T-helper 1 cell treated with Interleukin-12 subunit alpha and Interleukin-12 subunit beta and Interleukin-4 antibody, amounts not matched to agents 30 μg/mL and 1 μg/mL, for 36 hours (primary cell): ENCODE data around the gene LAMB3.
A peak's percentile ranks its signal among the peaks of the same experiment; 100 is the strongest.

ENCODE experiments used
- H3K27ac Mint-ChIP-seq: one replicate; pipeline ENCODE4 v1.8.0; 2021; ENCODE audit warnings: mild to moderate bottlenecking, mixed read lengths
- H3K27me3 Mint-ChIP-seq: one replicate; pipeline ENCODE4 v1.8.0; 2021; ENCODE audit warnings: low read depth, mixed read lengths
- H3K36me3 Mint-ChIP-seq: one replicate; pipeline ENCODE4 v1.8.0; 2021; ENCODE audit warnings: low read depth, mixed read lengths
- H3K4me1 Mint-ChIP-seq: one replicate; pipeline ENCODE4 v1.8.0; 2021; ENCODE audit warnings: low read depth, mixed read lengths
- H3K4me3 Mint-ChIP-seq: one replicate; pipeline ENCODE4 v1.8.0; 2021; ENCODE audit warnings: mild to moderate bottlenecking, moderate library complexity, mixed read lengths
- H3K9me3 Mint-ChIP-seq: one replicate; pipeline ENCODE4 v1.8.0; 2021; ENCODE audit warnings: mixed read lengths

LAMB3 gene

DNA sequence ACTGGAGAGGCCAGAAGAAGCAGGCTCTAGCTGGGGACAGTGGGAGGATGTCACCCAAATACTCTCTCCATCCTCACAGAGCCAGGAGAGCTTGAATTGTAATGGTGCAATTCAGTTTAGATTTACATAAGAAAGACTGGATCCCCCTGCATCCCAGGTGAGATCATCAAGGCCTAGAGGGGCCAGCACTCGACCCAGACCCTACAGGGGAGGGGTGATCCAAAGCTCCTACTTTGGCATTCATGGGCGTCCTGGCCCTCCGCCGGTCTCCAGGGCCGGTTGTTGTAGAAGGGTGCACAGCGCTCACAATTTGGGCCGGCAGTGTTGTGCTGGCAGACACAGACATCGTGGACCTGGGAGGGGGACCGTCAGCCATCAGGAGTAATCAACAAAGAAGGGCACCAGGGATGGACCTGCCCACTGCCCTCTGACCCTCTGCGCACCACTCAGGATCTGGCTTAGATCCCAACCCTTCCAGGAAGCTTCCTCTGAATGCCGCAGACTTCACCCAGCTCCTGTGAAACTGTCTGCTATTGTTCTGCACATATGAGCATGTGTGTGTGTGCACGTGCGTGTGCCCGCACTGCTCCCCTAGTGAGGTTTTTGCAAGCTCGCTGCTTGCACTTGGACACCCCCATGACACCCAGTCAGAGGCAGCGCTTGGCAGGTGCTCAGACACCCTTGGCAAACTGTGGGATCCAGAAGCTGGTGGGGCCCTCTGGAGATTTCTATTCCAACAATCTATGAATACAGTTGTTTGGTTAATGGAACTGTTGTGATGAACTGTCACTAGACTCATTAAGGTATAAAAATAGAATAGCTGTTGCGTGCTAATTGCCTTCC, 21.6 kb downstream of the LAMB3 start:
- no peak overlapping the region for H3K27ac Mint-ChIP-seq
- H3K4me3 Mint-ChIP-seq = no peak overlapping the region
- H3K36me3 Mint-ChIP-seq = peaks cover 2% of the 10 kb centered on the region
- no peaks in the 10 kb centered on the region for H3K9me3 Mint-ChIP-seq
- peaks cover 12% of the 10 kb centered on the region for H3K4me1 Mint-ChIP-seq
- no peaks in the 10 kb centered on the region for H3K27me3 Mint-ChIP-seq

DNA sequence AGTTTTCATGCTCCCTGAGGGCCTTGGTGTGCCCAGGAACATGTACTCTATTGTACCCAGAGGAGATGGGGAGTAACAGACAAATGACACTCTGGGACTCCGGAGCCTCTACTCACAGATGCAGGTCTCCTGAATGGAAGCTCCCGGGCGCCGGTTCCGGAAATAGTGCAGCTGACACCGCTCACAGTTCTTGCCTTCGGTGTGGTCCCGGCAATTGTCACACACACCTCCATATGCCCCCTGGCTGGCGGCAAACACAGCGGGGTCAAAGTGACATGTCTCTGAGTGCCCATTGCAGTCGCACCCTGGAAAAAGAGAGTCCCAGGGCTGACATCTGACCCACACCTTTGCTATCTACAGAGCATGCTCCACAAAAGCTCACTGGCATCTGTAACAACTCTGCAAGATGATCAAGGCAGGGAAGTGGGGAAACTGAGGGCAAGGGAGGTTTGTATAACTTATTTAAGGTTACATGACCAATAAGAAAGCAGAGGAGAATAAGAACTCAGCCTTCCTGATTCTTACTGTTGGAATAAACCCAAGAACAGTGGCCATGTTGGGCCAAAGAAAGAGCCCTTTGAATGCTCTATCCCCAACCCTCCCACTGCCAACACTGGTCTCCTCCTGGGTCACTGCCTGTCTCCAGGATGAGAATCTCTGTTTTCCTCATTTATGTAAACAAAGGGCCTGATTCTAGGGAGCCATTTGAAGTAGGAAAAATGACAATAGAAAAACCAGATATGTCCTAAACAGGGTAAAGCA, 22.4 kb downstream of the LAMB3 start:
- H3K4me1 Mint-ChIP-seq = peaks cover 7% of the 10 kb centered on the region
- no peaks in the 10 kb centered on the region for H3K27me3 Mint-ChIP-seq
- no peaks in the 10 kb centered on the region for H3K9me3 Mint-ChIP-seq
- no peak overlapping the region for H3K4me3 Mint-ChIP-seq
- no peak overlapping the region for H3K27ac Mint-ChIP-seq
- peaks cover 2% of the 10 kb centered on the region for H3K36me3 Mint-ChIP-seq

DNA sequence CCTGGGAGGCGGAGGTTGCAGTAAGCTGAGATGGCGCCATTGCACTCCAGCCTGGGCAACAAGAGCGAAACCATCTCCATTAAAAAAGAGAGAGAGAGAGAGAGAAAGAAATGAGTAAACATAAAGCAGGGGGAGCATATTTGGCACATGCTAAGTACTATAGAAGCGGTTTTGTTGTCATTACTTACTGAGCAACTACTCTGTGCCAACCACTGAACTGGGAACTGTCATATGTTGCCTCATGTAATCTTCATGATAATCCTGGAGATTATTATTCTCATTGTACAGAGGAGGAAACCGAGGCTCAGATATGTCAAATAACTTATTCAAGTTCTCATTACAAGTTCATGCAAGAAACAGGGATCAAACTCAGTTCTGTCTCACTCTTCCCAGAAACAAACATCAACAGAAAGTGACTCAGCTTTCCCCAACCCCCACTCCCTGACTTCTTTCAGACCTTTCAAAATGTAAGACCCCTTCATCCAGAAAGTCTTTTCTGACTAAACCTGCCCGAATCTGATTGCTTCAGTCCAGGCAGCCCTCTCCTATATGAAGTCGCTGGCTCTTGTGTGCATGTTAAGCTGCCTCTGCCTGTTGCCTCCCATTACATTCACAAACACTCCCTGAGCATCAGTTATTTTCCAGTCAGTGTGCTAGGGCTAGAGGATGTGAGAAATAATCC, 23.5 kb downstream of the LAMB3 start:
- Mint-ChIP-seq H3K9me3 (no peaks in the 10 kb centered on the region), H3K27me3 (no peaks in the 10 kb centered on the region), H3K4me1 (peaks cover 7% of the 10 kb centered on the region), H3K4me3 (no peak overlapping the region), H3K36me3 (peaks cover 4% of the 10 kb centered on the region), H3K27ac (no peak overlapping the region)

DNA sequence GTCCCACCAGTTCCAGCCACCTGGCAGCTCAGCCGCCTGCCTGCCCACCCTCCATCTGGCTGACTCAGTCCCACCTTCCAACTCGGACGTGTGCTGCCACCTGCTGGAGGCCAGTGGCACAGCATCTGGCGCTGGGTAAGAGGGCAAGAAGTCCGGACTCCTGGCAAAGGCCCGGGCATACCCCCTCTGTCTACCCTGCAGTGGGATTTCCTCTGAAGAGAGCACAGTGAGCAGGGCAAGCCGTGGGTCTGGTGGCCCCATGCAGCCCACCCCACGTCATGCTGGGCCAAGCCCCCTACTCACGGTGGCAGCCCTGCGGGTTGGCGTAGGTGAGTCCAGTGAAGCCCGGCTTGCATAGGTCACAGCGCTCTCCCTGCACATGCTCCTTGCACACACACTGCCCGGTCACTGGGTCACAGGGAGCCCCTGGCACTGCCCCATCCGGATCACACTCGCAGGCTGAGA, 24.5 kb downstream of the LAMB3 start:
- peaks cover 5% of the 10 kb centered on the region for H3K4me1 Mint-ChIP-seq
- peaks cover 2% of the 10 kb centered on the region for H3K36me3 Mint-ChIP-seq
- no peak overlapping the region for H3K4me3 Mint-ChIP-seq
- no peaks in the 10 kb centered on the region for H3K9me3 Mint-ChIP-seq
- no peak overlapping the region for H3K27ac Mint-ChIP-seq
- no peaks in the 10 kb centered on the region for H3K27me3 Mint-ChIP-seq

DNA sequence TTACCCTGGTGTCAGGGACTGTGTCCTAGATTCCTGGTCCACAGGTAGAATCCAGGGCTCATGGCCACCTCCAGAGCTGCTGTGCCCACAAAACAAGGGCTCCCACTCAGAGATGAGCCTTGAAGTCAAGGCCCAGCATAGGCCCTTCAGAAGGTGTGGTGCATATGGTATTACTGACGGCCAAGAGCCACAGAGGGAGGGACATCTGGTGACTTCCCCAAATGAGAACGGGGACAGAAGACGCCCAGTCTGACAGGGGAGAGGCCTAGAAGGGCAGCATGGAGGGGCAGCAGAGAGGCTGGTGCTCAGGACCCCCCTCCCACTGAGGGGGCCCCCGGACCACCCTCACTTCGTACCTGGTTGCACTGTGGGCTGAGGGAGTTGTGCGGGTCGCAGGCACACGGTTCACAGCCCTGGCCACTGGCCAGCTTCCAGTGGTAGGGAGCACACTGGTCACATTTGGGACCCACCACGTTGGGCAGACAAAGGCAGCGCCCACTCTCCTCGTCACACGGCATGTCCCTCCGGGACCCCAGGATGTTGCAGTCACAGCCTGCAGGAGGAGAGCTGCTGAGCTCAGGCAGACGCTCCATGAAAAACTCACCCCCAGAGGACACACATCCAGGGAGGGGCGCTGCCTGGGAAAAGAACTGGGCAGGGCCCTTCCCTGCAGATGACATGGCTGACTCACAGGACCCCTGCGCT, 25.0 kb downstream of the LAMB3 start:
- Mint-ChIP-seq H3K4me1 (peaks cover 5% of the 10 kb centered on the region), H3K4me3 (no peak overlapping the region), H3K27ac (no peak overlapping the region), H3K9me3 (no peaks in the 10 kb centered on the region), H3K27me3 (no peaks in the 10 kb centered on the region), H3K36me3 (peaks cover 2% of the 10 kb centered on the region)

DNA sequence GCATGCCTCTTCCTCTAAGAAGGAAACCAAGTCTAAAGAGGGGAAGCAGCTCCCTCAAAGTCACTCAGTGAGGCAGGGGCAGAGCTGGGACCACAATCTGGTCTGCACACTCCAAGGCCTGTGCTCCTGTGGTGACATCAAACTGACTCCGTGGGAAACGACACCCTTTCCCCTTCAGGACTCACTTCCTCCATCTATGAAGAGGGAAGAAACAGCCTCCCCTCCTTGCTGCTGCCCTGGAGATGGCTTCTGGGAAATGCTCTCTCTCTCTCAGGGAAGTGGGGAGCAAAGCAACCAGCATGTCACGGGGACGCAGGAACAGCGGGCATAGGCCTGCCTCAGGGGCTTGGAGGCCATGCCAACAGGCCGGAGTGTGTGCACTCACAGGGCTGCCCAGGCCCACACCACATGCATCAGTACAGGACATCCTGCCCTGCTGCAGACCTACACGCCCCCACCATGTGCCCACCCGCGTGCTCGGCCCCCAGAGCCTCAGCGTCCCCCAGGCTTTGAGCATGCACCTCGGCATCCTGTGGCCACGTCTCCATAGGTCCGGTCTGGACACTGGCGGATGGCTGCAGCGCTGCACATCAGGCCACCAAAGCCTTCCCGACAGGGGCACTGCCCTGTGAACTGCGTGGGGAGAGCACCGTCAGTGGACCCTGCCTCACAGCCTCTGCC, 25.7 kb downstream of the LAMB3 start:
- H3K27ac Mint-ChIP-seq = no peak overlapping the region
- peaks cover 2% of the 10 kb centered on the region for H3K36me3 Mint-ChIP-seq
- peaks cover 5% of the 10 kb centered on the region for H3K4me1 Mint-ChIP-seq
- H3K9me3 Mint-ChIP-seq = no peaks in the 10 kb centered on the region
- no peak overlapping the region for H3K4me3 Mint-ChIP-seq
- H3K27me3 Mint-ChIP-seq = no peaks in the 10 kb centered on the region

DNA sequence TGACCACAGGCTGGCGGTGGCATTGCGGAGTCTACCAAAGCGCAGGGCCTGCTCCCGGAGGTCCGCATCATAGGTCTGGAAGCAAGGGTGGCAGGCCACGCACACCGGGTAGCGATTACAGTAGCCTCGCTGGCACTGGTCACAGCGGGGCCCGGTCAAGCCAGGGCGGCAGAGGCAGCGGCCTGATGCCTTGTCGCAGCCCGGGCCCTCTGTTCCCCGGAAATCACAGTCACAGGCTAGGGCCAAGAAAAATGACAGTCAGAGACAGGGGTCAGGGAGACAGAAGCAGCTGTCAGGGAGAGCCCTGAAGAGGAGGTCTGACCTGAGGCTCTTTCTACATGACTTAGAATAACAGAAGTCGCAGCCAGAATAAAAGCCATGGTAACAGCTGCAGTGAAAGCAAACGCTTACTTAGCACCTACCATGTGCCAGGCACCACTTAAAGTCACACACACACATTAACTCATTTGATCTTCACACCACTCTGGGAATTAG, 26.4 kb downstream of the LAMB3 start:
- H3K4me1 Mint-ChIP-seq = peaks cover 5% of the 10 kb centered on the region
- no peak overlapping the region for H3K27ac Mint-ChIP-seq
- H3K4me3 Mint-ChIP-seq = no peak overlapping the region
- H3K36me3 Mint-ChIP-seq = peaks cover 2% of the 10 kb centered on the region
- no peaks in the 10 kb centered on the region for H3K9me3 Mint-ChIP-seq
- no peaks in the 10 kb centered on the region for H3K27me3 Mint-ChIP-seq

DNA sequence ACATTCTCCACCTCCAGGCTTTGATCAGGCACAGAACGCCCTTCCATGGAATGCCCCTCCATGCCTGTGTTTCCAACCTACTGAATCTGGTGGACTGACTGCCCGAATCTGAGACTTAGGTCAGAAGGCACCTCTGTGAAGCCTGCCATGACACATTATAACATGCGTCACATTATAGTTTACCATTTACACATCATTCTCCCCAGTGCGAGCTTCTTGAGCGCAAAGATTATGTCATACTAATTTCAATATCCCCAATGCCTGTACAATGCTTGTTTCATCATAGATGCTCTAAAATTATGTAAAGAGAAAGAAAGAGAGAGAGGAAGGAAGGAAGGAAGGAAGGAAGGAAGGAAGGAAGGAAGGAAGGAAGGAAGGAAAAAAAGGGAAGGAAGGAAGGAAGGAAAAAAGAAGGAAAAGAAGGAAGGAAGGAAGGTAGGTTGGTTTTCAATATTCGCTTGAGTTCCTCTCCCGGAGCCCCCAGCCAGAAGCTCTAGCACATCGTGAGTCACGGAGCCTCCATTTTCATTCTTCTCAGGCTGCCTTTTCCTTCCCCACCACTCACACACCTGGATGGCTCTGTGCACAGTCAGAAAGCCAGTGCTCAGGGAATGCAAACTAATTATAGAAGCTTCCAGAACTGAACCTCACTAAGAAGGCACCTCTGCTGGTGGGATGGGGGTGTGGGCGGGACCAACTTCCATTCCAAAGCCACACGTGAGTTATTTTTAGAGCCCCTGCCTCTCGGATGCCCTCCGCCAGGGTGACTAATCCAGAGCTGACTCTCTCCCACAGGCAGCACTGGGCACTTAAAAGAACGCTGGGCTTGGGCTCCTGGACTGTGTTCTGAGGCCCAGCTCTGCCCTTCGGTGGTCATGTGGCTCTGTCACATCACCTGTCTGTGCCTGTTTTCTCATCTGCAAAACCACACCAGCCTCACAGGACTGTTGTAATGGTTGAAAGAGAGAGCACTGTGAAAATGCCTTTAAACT, 27.4 kb downstream of the LAMB3 start:
- no peak overlapping the region for H3K27ac Mint-ChIP-seq
- H3K4me1 Mint-ChIP-seq = peaks cover 5% of the 10 kb centered on the region
- H3K9me3 Mint-ChIP-seq = no peaks in the 10 kb centered on the region
- H3K4me3 Mint-ChIP-seq = no peak overlapping the region
- H3K27me3 Mint-ChIP-seq = no peaks in the 10 kb centered on the region
- peaks cover 2% of the 10 kb centered on the region for H3K36me3 Mint-ChIP-seq

DNA sequence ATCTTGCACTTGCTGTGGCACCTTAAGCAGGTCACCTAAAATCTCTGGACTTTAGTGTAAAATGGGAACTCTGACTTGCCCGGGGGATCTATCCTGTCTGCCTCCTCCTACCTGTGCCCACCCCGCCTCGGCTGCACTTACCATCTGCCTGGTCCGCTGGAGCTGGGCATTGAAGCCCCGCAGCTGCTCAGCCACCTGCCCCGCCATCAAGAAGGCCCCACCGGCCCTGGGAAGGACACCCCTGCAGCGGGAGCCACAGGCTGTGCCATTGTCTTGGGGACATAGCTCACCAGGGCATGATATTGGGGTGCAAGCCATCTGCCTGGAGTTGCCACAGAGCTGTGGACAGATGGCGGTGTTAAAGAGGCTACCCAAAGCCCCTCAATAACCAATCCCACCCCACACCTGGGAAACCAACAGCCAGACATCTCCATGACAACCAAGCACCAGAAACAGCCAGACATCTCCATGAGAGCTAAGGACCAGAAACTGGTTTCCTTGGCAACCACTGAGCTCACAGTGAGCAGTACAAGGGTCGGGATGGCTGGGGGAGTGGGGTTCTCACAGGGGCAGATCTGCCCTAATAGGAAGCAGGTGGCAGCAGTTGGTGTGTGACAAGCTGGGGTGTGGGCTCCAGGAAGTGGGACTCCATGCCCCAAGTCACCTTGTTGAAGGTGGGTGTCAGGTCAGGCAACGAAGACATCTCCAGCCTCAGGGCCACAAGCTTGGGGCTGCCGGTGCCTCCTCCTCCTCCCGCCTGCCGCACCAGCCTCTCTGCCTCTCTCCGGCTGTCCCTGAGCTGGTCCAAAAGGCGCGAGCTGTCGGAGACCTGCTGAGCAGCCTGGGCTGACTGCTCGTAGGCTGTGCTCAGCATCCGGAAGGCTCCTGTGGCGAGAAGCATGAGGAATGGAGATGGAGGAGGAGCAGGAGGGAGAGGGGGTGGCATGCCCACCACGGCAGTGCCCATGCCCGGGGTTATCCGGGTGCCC, 29.1 kb downstream of the LAMB3 start:
- H3K9me3 Mint-ChIP-seq = no peaks in the 10 kb centered on the region
- peak overlapping the region; percentile 68 for H3K27ac Mint-ChIP-seq
- no peak overlapping the region for H3K4me3 Mint-ChIP-seq
- peaks cover 7% of the 10 kb centered on the region for H3K4me1 Mint-ChIP-seq
- H3K27me3 Mint-ChIP-seq = no peaks in the 10 kb centered on the region
- H3K36me3 Mint-ChIP-seq = peaks cover 2% of the 10 kb centered on the region

DNA sequence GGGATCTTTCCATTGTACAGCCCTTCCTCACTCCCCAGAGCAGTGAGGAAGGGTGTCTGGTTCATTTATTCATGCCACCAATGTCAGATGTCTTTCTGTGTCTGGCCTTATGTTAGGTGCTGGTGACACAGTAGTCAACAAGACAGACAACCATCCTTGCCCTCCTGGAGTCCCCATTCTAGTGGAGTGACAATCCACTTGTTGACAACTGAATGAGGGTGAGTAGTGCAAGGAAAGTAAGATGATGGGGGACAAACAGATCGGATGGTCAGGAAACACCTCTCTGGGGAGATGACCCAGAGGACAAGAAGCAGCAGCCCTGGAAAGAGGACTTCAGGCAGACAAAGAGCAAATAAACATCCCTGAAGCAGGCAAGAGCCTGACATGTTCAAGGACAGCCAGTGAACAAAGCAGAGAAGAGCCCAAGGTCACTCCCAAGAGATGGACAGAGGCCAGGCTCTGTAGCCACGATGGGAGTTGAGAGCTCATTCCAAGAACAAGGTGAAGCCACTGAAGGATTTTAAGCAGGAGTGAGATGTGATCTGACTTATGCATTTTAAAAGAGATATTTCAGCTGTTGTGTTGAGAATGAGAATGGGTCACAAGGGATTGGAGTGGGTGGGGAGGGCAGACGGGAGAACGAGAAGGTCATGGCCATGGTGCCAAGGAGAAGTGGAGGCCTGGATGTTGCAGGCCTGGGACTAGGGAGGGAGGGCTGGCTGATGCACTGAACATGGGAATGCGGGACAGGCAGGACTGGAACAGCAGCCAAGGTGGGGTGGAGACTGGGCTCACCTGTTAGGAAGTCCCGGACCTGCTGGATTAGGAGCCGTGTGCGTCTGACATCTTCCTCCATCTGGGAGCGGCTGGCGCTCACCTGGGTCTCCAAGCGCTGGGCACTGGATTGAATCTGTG, 30.2 kb downstream of the LAMB3 start:
- peaks cover 9% of the 10 kb centered on the region for H3K36me3 Mint-ChIP-seq
- no peaks in the 10 kb centered on the region for H3K27me3 Mint-ChIP-seq
- H3K4me1 Mint-ChIP-seq = peaks cover 7% of the 10 kb centered on the region
- H3K27ac Mint-ChIP-seq = no peak overlapping the region
- H3K9me3 Mint-ChIP-seq = no peaks in the 10 kb centered on the region
- no peak overlapping the region for H3K4me3 Mint-ChIP-seq

DNA sequence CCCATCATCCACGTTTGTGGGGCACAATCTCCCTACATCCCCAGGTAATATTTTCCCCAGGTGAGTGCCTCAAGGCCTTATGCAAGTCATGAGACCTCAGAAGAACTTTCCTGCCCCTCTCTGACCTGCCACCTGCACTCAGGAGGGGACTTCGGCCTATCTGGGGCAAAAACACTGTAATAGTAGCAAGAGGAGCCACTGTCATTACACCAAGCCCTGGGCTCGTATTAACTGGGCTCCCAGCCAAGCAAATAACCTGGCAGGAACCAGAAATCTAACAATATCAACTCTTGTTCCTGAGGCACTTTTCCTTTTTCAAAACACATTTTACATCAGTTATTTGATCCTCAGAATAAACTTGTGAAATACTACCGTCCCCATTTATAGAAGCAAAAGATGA, 30.9 kb downstream of the LAMB3 start:
- no peak overlapping the region for H3K27ac Mint-ChIP-seq
- H3K4me1 Mint-ChIP-seq = peaks cover 7% of the 10 kb centered on the region
- no peaks in the 10 kb centered on the region for H3K27me3 Mint-ChIP-seq
- H3K9me3 Mint-ChIP-seq = no peaks in the 10 kb centered on the region
- no peak overlapping the region for H3K4me3 Mint-ChIP-seq
- peaks cover 16% of the 10 kb centered on the region for H3K36me3 Mint-ChIP-seq
